HUDEP-2 (cell line): Measurements from ENCODE around the gene CHST14.
A peak's percentile ranks its signal among the peaks of the same experiment; 100 is the strongest.

Experiments used
- DNase-seq, 76 experiments: peaks; one replicate each; lab custom pipeline; 2025; ENCODE audit not compliant: unreplicated experiment in 76 of 76; lab: John Stamatoyannopoulos, UW

The CHST14 gene

DNA sequence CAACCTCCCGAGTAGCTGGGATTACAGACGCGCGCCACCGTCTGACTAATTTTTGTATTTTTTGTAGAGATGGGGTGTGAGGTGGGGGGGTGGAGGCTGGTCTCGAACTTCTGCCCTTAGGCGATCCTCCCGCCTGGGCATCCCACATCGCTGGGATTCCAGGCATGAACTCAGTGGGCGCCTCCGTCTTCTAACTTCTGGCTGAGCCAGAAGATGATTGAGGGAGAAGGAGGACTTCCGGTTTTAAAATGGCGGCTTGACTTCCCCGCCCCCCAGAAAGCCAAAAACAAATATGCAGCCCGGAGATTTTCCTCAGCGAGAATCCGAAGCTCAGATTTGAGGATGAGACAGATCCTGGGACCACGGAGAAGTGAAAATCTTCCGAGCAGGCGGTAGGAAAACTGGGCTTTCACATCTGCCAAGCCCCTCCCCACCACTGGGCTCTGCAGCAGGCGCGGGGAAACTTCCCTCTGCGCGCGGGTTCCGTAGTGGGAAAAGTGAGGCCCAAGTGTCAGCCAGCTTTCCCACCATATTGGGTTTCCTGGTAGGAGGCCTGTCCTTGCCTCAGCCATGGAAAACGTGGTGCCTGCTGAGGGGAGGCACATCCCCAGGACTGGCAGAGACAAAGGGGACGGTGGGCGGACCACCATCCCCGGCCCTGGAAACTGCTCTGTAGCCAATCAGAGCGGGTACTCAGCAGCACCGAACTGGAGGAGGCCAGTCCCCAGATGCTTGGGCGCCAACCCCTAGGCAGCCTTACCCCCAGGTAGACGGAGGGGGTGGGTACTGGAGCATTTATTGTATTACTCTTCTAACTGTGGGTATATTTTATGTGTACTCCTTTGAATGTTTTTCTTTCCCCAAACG, 17.3 kb downstream of the CHST14 start:
- no peak for DNase-seq

DNA sequence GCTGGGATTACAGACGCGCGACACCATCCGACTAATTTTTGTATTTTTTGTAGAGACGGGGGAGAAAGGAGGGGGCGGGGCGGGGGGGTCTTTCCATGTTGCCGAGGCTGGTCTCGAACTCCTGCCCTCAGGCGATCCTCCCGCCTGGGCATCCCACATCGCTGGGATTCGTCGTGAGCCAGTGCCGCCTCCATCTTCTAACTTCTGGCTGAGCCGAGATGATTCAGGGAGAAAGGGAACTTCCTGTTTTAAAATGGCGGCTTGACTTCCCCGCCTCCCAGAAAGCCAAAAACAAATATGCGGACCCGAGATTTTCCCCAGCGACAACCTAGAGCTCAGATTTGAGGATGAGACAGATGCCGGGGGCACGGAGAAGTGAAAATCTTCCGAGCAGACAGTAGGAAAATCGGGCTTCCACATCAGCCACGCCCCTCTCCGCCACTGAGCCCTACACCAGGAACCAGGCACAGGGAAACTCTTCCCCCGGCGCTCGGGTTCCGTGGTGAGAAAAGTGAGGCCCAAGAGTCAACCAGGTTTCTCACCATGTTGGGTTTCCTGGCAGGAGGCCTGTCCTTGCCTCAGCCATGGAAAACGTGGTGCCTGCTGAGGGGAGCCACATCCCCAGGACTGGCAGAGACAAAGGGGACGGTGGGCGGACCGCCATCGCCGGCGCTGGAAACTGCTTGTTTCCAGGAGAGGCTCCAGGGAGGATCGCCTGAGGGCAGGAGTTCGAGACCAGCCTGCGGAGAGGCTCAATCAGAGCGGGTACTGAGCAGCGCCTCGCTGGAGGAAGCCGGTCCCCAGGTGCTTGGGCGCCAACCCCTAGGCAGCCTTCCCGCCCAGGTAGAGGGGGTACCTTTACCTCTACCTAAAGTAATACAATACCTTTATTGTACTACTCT, 18.7 kb downstream of the CHST14 start:
- no peak for DNase-seq

DNA sequence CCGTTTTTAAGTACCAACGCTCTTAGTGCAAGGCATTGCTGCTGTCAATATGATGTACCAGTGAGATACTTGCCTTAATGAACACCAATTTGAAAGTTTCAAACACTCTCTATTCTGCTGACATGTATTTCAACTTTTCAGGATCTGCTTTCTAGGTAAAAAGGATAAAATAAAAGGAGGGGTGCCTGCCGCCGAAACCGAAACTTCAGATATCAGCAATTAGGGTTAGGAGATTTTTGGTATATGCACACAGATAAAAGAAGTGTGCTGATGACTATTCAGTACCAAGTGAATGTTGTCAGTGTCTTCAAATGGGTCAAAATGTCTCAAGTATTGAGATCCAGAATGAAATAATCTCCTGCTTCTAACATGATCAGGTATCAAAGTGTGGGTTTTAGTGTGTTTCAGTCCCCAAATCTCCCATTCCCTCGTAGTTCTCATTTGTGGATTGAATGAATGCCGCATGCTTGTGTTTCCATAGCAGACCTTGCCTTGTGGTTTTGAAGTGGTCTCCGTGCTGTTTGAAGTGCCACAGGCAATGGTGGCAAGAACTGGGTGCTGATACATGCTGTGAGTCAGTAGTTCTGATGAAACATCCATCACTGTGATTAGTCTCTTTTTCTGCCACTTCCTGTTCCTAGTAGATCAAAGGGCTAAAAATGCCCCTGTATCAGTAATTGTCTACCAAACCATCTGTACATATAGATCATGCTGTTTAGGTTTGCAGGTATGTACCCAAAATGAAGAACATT, 22.5 kb downstream of the CHST14 start:
- DNase-seq = no peak

DNA sequence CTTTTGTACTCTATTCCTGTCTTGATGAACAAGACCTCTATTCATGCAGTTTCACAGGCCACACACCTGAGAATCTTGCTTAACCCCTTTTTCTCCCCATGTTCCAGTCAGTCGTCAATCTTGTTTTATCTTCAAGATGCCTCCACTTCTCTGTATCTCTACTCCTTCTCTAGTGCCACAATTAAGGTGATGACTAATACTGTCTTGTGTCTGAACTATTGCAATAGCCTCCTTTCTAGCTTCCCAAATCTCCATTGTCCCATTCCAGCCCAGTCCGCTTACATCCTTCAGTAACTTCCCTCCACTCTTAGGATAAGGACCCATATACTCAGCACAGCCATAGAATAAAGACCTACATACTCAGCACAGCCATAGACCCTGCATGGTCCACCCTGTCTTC, 24.7 kb downstream of the CHST14 start:
- no peak for DNase-seq

DNA sequence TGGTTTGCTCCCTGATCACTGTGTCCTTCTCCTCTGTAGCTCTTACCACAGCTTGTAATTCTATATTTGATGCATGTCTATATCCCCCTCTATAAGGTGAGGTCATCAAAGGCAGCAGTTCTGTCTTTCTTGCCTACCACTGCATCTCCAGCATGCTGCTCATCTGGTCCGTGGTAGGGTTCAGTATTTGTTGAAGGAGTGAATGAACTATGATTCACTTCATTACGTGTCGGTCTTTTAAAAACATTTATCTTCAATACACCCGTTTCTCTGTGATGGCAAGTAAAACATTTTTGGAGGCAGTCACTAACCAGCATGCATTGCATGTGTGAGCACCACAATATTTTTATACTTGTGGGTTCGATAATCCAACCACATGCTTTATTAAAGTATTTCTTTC, 27.6 kb downstream of the CHST14 start:
- no peak for DNase-seq

DNA sequence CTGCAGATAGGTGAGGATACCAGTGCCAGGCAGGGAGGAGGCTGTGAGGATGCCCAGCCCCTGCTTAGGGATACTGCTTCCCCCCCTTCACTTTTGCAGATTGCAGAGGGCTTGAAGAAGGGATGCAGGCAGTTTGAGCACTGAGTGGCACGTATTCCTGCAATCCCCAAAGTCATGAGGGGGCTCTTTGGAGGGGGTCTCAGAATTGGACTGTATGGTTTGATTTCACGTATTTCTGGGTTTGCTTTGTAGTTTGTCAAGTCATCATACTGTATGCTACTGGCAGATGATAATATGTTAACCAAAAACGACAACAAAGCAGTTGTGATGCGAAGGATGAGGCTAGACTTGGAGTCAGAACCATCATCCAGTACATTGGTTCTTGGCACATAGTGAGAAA, 28.1 kb downstream of the CHST14 start:
- no peak for DNase-seq

DNA sequence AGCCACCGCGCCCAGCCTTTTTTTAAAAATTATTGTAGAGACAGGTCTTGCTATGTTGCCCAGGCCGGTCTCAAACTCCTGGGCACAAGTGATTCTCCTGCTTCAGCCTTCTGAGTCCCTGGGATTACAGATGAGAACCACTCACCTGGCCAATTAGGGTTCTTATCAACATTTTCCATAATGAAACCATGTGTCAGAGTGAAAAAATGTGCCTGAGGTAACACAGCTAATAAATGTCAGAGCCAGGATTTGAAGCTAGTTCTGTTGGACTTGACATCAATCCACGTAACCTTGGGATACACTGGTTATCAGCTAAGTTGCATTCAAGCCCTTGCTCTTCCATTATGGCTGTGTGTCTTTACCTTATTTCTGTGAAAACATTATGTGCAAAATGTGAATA, 29.1 kb downstream of the CHST14 start:
- no peak for DNase-seq

DNA sequence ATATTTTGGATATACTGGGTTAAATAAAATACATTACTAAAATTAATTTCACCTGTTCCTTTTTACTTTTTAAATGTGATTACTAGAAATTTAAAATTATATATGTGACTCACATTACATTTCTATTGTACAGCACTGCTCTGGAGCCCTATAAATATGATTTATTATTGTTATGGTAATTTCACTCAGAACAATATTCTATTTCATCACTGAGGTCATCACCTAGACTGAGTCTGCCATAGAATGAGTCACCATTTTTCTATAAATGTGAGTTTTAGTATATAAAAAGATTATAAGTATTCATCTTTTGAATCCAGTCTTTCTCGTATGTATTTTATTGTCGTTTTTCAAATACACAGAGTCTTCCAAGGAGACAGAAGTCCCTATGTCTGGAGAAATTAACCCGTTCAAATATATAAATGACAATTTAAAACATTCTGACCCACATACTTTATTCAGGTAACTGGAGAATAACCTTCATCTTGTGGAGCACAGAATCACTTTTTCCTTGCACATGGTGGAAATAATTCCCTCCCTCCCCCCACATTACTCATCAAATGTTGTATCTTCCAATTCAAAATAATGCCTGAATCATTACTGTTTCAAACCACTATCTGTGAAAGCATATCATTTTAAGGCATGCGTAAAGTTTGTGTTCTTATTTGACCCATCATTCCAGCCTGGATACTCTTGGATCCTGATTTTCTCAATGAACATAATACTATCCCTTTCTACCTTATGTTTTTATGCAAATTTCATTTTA, 30.0 kb downstream of the CHST14 start:
- no peak for DNase-seq

DNA sequence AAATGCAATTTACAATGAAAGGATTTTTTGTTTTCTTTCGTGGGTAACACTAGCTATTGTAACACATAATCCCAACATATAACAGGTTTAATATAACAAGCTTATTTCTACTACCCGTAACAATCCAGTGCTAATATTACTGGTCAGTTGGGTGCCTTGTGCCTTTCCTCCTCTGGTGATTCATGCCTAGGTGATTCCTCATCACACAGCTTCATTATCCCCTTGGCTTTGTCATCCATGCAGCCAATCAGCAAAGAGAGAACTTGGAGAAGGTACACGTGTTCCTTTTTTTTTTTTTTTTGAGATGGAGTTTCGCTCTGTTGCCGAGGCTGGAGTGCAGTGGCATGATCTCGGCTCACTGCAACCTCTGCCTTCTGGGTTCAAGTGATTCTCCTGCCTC, 30.7 kb downstream of the CHST14 start:
- DNase-seq = no peak

DNA sequence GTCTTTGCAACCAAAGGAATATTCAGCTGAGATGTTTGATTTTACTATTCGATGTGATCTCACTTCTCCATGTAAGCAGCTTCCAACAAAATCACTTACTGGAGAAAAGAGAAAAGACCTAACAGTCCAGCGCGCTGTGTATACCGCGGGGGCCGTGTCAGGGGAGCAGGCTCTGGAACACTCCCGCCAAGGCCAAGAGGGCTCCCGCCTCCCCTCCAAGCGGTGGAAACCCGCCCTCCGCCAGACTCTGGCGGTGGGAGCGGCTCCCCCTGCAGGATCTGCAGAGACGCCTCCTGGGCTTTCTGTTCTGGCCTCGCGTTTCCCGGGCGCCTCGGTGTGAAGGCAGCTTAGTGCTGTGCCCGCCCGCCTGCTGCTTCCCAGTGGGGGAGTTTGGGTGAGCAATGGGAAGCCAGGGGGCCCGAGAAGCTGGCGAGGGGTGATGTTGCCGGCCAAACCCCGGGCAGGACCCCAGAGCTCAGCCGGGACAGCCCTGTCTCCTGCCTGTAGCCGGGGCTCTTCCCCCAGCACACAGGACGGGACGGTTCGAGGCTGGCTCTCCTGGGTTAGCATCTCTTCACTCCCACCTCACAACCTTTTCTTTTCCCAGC, 36.3 kb downstream of the CHST14 start:
- peak in 71 of 76 experiments; percentile 8 to 77 (median 54) for DNase-seq

DNA sequence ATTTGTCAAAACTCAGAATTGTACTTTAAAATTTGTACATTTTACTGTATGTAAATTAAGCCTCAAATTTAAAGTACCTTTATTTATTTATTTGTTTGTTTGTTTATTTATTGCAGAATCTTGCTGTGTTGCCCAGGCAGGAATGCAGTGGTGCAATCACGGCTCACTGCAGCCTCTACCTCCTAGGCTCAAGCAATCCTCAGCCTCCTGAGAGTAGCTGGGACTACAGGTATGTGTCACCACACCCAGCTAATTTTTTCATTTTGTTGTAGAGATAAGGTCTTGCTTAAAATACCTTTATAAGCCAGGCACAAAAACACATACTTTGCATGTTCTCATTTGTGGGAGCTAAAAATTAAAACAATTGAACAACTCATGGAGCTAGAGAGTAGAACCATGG, 37.4 kb downstream of the CHST14 start:
- DNase-seq = no peak

DNA sequence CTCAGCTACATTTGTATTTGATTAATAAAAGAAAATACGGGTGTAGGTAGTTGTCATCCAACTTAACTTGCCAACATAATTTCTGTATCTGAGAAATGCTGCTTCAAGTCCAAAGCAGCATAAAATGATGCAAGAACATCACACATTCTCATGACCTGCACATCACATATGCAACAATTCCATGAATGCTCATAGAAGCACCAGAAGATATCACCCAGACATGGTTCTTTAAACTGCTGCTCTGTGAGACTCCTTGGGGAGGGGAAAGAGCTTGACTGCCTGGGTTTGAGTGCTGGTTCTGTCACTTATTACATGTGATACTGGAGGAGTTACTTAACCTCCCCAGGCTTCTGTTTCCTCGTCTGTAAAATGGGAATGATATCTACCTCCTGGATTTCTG, 39.4 kb downstream of the CHST14 start:
- no peak for DNase-seq

DNA sequence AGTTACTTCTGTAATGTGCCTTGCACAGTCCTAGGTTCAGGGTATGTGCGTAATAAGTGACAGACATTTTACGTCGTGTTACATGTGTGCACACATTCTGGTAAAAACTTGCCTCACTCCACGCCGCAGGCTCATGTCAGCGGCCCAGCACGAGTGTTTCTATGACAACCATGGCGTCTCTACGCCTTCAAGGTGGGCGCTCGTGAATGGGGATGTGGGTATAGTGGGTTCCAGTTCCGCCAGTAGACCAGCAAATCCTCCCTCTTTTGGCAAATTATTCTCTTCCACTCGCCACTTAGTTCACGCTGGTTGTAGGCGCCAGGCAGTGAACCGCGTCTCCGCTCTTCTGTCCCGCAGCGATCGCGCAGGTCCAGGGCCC, 40.3 kb downstream of the CHST14 start:
- DNase-seq = no peak

DNA sequence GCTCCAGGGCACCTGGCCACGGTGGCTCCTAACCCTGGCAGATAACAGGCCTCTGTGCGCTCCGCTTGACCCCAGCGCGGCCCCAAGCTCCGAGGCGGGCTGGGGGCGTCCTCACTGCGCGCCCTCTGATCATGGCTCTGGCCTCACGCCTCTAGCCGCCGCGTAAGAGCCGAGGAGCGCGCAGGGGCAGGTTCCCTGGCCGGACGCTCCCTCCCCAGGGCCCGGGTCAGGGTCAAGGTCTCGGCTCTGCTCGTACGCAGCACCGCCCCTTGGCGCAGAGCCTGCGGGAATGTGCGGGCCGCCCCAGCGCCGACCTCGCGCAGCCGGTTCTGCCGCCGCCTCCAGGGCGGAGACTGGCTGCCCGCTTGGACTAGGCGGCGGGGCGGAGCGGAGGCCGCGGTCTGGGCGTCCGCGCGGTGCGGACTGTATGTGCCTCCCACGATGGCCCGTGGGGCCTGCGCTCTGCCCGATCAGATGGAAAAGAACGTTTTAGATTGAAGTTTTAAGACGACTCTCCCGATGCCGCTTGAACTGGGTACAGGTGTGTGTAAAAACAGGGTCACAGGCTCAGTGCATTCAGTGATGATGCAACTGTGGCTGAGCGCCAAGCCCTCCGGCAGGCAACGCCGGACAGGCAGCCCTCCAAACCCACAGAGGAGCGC, 40.8 kb downstream of the CHST14 start:
- DNase-seq = peak in 53 of 76 experiments; percentile 5 to 65 (median 38)

DNA sequence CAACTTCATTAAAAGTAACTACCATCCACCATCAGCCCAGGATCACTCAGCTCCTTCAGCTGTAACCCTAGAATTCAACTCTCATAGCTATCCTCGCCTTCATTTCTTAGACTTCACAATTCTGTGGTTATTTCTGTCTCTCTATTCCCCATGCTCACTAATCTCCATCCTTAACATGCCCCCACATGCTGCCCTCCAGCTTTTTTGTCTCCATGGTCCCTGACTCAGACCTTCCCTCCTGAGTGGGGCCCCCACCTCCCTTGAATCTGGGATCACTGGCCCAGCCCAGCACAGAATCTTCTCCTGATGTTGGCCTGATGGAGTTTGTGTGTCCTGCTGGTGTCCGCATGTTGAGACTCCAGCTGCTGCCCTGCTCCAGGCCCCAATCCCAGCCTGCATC, 41.7 kb downstream of the CHST14 start:
- no peak for DNase-seq

DNA sequence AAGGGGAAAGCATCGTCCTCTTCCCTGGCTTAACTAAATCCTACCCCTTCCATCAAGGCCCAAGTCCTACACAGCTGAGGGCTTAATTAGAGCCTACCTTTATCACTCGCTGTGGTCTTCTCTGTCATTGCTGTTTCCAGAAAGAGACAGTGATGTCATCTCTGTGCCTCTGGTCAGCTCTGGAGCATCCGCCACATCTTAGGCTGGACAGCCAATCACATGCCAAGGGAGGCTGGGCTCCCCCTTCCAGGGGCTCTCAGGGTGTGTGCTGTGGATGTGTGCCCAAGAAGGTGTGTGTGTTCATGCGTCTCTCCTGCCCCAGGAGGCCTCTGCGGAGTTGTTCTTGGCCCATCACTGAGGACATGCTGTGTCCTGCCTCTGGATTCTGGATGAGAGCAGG, 42.8 kb downstream of the CHST14 start:
- DNase-seq = no peak

DNA sequence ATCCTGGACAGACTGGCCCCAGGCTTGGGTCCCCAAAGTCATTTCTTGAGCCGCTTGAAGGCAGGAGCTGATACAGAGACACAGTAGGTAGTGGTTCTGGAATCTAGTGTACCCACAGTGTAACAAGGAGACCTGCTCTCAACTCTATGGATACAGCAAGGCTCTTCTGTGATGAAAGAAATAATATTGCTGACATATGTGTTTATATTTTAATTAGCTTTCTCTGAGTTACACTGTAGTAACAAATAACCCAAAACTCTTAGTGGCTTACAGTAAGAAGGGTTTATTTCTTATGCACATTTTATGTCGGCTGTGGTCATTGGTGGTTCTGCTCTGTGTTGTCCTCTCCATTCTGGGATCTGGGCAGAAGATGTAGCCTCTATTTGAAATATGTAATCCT, 45.5 kb downstream of the CHST14 start:
- no peak for DNase-seq
